Retina (tissue), 1 donor: Measurements from ENCODE around the gene MBNL1.
"Not testable (repeated sequence)": the region's sequence is repeated elsewhere in the genome, so short reads cannot be mapped to it uniquely, and the experiment has no call there.

Experiments
- DNase-seq: peaks from one replicate; pipeline ENCODE4 v3.0.0-alpha.2; 2016

Gene MBNL1

GRCh38 chr3:152321955-152322377, 53.2 kb downstream of the MBNL1 start:
- DNase-seq = no peak

- no peak for DNase-seq
Observed at GRCh38 chr3:152322756-152323155, 54.0 kb downstream of the MBNL1 start.

DNA sequence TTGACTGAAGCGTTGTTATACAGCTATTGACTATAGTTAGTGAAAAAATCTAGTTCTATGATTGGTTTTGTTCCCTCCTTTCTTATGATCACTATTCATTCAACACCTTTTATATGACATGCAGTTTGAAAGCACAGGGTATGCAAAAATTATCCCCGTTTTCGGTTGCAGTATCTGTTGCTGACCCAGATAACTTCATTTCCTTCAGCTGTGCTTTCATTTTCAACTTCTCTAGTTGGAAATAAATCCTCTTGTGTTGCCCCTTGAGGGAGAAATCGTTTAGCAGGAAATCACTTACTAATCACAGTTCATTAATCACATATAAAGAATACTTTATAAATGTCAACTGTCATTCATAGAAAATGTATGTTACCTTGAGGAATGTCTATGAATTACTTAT, 55.1 kb downstream of the MBNL1 start:
- DNase-seq = no peak

DNA sequence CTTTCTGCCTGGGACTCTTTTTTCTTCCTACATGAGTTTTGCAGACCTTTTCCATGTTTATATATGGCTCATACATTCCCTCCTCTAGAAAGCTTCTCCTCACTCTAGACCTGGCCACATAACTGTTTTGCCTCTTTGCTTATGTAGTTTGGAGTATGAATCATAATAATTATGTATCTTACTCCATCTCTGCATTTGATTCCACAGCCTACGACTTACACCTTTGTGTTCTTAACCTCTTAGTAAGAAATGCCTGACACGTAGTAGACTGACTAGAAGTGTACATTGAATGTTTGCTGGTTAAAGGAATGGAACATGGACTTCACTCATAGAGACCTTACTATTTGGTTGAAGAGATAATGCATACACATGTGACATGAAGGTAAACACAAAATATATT, 56.4 kb downstream of the MBNL1 start:
- DNase-seq = no peak

DNA sequence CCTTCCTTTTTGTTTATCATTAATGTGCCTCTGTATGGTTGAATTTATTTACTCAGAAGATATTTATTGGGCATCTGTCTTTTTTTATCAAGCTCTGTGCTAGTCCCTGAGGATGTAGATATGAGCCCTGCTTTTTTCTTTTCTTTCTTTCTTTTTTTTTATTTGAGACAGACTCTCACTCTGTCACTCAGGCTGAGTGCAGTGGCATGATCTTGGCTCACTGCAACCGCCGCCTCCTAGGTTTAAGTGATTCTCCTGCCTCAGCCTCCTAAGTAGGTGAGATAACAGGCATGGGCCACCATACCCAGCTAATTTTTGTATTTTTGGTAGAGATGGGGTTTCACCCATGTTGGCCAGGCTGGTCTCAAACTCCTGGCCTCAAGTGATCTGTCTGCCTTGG, 58.5 kb downstream of the MBNL1 start:
- DNase-seq = no peak

- no peak for DNase-seq
Observed at GRCh38 chr3:152328841-152329240, 60.1 kb downstream of the MBNL1 start.

DNA sequence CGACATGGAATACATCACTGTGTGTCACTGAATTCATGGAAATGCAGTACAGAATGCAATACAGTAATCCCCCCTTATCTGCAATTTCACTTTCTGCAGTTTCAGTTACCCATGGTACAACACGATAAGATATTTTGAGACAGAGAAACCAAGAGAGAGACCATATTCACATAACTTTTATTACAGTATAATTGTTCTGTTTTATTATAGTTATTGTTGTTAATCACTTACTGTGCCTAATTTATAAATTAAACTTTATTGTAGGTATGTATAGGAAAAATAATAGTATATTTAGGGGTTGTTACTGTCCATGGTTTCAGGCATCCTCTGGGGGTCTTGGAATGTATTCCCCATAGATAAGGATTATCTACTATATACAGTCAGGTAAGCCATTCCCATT, 61.8 kb downstream of the MBNL1 start:
- no peak for DNase-seq

- DNase-seq = no peak
Observed at GRCh38 chr3:152331018-152331541, 62.4 kb downstream of the MBNL1 start.

DNA sequence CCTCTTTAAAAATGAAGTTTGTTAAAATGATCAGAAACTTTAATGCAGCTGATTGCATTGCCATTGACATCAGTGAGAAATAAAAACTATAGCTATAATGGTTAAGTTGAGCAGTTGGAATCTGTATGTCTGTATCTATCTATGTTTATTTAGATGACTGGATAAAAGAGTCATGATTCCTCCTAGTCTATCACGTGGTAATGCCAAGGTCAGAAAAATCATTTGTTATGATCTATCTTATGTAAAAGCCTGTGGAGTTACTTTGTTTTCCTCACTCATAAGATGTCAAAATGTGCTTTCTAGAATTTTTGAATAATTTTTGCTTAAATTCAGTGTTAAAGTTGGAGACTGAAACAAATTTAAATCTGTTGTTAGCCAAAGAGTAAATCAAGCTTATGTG, 63.3 kb downstream of the MBNL1 start:
- DNase-seq = no peak

GRCh38 chr3:152333928-152334327, 65.2 kb downstream of the MBNL1 start:
- no peak for DNase-seq

- DNase-seq = no peak
Observed at GRCh38 chr3:152334761-152335160, 66.0 kb downstream of the MBNL1 start.

GRCh38 chr3:152335273-152335672, 66.5 kb downstream of the MBNL1 start:
- DNase-seq = no peak

DNA sequence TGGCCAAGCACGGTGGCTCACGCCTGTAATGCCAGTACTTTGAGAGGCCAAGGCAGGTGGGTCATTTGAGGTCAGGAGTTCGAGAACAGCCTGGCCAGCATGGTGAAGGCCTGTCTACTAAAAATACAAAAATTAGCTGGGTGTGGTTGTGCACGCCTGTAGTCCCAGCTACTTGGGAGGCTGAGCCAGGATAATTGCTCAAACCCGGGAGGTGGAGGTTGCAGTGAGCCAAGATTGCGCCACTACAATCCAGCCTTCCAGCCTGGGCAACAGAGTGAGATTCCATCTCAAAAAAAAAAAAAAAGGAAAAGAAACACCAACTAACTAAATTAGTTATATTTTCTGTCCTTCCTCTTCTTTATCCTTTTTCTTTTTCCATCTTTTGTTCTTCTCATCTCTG, 68.6 kb downstream of the MBNL1 start:
- not testable (repeated sequence) for DNase-seq

GRCh38 chr3:152338159-152338720, 69.5 kb downstream of the MBNL1 start:
- DNase-seq = no peak

GRCh38 chr3:152339881-152340505, 71.3 kb downstream of the MBNL1 start:
- no peak for DNase-seq

DNA sequence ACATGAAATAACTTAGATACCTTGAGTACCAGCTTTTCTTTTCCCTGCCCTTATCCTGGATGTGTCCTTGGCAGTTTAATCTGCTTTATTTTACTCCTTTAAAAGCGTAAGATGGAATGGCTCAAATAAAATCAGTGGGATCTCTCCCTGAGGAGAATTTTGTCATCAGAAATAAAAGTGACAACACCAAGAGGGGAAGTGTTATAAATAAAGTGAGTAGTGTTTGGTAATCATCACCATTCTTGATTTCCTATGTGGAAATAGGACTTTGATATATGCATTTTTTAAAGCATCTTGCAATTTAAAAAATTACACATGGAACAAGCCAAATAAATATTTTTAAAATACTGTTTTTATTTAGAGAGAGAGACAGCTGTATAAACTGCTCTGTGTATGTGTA, 76.5 kb downstream of the MBNL1 start:
- no peak for DNase-seq

DNA sequence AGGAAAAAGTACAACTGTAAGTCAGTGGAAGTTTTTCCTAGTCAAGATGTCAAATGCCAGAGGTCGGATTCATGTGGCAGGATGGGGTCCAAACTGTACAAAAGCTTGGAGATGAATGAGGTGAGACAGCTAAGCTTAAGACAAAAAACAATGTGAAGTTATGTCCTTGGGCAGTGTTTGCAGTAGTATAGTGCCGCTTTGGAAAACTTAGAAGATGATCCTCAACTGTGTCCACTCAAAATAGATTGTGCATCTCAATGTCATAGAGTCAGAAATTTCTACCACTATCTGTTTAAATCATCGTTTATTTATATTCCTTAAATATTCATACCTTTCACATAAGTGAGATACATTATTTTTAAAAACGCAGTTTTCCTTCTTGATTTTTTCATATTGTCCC, 77.3 kb downstream of the MBNL1 start:
- DNase-seq = no peak

DNA sequence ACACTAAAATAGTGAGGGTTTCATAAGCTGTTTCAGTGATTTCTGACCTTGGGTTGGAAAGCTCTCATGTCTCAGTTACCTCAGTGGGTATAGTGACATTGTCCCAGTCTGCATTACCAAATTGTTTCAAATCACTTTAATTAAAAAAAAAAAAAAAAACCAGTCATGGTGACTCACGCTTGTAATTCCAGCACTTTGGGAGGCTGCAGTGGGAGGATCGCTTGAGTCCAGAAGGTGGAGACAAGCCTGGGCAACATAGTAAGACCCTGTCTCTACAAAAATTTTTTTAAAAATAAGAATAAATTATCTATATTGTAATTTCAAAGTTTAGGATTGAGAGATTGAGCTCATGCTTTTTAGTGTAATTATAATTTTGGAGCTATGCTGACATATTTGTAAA, 78.0 kb downstream of the MBNL1 start:
- DNase-seq = no peak

DNA sequence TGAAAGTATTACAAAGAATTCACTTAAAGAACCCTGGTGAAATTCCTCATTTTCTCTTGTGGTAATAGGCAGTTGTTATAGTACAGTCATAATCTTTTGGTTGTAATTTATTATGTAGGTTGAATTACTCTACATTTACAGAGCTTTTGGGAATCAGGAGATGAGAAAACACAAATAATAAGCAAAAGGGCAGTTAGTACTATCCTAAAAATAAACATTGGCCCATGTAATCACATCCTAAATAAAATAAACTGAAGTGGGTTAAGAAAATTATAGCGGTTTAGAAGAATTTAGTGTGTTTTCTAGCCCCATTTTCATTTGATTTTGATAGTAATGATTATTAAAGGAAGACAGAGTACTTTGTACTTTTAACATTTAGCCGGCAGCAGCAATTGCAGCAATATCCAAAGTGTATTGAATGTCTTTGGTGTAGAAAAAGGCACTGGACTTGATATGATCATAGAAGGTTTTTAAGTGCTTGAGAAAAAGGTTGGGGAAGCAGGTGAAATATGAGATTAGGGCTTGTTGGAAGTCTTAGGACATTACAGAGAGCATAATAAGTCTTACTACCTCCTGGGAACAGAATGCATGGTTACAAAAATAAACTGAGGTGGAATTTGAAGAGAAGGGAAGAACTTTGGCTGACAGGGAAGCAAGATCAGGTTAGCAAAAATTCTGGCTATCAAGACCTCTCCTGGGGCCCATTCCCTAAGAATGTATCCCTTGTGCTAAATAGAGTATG, 79.9 kb downstream of the MBNL1 start:
- DNase-seq = no peak

DNA sequence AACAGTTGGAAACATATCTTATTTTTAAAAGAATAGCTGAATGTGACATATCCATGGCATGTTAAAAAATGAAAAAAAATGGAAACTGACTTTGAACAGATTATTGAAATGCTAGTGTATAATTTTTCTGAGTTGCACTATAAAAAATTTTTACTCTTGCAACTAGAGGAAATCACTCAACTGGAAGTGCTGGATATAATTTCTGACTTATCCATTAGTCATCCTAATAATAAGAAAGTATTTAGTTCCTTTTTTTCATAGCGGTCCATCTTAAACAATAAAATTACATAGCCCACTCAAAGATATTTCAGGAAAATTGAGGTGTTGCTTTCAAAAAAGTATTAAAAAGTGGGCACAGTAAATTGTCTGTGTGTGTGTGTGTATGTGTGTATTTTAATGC, 80.7 kb downstream of the MBNL1 start:
- no peak for DNase-seq

- no peak for DNase-seq
Observed at GRCh38 chr3:152350139-152350538, 81.4 kb downstream of the MBNL1 start.

- DNase-seq = no peak
Observed at GRCh38 chr3:152350776-152351175, 82.0 kb downstream of the MBNL1 start.

DNA sequence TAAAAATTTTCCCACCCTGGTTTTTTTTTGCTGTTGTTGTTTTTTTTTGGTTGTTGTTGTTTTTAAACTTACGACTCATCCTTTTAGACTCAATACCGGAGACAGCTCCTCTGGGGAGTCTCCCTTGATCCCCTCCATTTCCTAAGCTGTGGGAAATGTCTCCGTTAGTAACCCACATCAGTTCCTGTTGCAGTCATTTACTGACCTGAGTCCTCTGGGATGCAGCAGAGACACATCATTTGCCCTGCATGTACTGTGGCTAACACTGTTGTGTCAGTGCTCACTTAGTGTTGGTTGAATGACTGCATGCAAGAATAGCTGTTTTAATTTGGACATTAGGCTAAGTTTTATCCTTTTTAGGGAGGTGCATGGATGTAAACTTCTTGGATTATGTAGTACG, 83.8 kb downstream of the MBNL1 start:
- peak; percentile 7 for DNase-seq

DNA sequence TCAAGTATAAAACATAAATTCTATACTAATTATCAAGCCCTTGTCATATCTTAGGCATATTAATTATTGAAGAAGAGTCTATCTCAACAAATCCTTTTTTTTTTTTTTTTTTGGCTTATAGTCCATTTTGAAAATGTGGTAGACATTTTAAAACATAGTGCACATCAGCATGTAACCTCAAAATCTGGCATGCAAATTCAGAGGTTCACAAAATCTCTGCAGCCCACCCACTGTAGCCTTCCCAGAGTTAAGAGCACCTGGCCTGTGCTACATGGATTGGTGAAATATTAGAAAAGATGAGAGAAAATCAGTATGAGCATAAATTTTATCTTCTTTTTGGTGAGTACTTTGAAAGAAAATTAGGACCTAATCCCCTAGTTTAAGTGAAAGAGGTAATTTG, 84.8 kb downstream of the MBNL1 start:
- DNase-seq = no peak
